GM12891 (cell line): ENCODE data around the gene LRCH1.

Experiments used
- POLR2A ChIP-seq: IDR thresholded peaks from 2 replicates; pipeline ENCODE4 v1.6.1; 2011; ENCODE audit warnings: low read depth, low read length, control low read depth
- POLR2AphosphoS5 ChIP-seq: IDR thresholded peaks from 2 replicates; pipeline ENCODE4 v1.6.1; 2011; ENCODE audit warnings: low read depth, low read length, control low read depth

DNA sequence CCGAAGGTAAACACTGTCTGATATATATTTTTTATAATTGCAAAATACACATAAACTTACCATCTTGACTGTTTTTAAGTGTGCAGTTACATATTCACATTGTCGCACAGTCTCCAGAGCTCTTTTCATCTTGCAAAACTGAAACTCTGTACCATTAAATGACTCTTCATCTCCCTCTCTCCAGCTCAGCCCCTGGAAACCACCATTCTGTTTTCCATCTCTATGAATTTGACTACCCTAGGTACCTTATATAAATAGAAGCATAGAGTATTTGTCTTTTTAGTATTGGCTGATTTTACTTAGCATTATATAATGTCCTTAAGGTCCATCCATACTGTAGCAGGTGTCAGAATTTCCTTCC is 45.8 kb downstream of the LRCH1 start:
- TF ChIP-seq POLR2A (no peak), POLR2AphosphoS5 (no peak)
